CD1c-positive myeloid dendritic cell (primary cell): Measurements from ENCODE around the gene PPME1.
A peak's percentile ranks its signal among the peaks of the same experiment; 100 is the strongest.

ENCODE experiments used
- DNase-seq: peaks from one replicate; pipeline ENCODE4 v3.0.0-alpha.2; 2016; ENCODE audit errors: extremely low spot score

Gene PPME1

GRCh38 chr11:74159642-74160041 is 11.4 kb upstream of the PPME1 start:
- DNase-seq: no peak

GRCh38 chr11:74162681-74163467 is 8.2 kb upstream of the PPME1 start:
- no peak for DNase-seq

GRCh38 chr11:74168838-74169237 is 2.3 kb upstream of the PPME1 start:
- no peak for DNase-seq

GRCh38 chr11:74169738-74170458 is 1.2 kb upstream of the PPME1 start:
- no peak for DNase-seq

DNA sequence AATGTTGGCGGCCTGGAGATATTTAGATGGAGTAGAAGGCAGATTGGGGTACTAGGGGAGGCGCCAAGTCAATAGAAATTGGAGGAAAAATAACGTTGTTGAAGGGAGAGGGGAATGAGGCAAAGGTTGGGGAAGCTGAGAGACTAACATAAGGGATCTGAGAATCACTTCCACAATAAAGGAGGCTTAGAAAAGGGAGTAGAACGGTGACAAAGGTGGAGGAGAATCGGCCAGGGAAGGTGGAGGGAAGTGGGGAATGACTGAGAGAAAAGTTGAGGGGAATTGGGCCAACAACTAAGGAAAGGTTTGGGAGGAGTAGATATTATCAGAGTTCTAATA is 510 bp downstream of the PPME1 start:
- peak; percentile 32 for DNase-seq

DNA sequence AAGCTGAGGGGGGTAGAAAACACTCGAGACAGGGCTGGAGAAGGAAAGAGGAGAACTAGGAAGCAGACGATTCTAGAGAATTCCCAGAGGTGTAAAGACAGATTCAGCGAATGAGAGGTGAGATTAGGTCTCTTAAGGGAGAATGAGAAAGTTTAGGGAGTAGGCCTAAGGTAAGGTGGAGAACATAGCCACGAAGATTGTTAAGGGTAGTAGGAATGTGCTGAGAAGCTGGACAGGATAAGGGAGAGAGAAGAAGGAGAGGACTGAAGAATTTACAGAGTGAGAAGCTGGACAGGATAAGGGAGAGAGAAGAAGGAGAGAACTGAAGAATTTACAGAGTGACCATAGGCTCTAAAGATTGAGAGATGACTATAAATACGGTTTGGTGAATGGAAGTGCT is 908 bp downstream of the PPME1 start:
- no peak for DNase-seq

DNA sequence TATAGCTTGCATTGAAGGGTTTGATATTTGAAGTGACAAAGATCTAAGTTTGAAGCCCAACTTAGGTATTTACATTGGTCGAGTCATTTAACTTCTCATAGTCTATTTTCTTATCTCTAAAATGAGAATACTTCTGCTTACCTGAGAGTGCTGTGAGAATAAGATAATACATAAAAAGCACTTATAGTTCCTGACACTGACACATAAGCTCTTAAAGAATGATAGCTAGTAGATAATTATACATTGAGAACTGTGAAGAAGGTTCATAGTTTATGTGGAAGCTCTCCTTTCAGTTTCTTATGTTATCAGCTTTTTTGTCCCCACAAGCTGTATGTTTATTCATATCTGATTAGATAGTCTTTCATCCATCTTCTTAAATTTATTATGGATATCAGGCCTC is 4.8 kb downstream of the PPME1 start:
- no peak for DNase-seq

- no peak for DNase-seq
Observed at GRCh38 chr11:74179234-74180052, 8.4 kb downstream of the PPME1 start.

DNA sequence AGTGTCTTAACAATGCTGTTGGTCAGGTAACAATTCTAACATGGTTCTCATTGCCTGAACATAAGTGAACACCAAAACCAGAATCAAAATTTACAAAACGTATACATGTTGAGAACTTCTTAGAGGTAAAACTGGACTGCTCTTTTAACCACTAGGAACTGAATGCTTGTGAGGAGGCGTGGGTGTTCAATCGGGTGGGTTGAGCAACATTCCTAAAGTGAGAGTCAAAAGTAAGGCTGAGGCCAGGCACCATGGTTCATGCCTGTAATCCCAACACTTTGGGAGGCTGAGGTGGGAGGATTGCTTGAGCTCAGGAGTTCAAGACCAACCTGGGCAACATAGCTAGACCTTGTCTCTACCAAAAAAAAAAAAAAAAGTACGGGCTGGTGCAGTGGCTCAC is 11.5 kb downstream of the PPME1 start:
- no peak for DNase-seq

GRCh38 chr11:74185285-74185684 is 14.2 kb downstream of the PPME1 start:
- DNase-seq: no peak

DNA sequence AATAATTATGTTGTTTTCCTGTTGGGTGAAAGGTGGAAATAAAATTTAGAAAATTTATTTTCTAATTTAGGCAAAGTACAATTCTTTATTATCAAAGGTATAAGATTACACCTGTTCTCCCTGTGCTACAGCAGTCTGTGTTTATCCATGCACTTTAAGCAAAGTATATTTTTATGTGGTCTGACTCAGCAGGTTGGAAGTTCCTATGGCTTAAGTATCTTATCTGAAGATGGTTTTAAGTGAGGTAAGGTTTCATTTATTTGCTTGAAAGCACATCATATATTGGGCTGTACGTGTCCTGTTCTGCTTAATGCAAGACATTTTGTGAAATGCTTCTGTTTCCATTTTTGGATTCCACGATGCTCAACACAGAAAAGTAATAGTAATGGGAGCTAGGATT is 14.6 kb downstream of the PPME1 start:
- DNase-seq: no peak

DNA sequence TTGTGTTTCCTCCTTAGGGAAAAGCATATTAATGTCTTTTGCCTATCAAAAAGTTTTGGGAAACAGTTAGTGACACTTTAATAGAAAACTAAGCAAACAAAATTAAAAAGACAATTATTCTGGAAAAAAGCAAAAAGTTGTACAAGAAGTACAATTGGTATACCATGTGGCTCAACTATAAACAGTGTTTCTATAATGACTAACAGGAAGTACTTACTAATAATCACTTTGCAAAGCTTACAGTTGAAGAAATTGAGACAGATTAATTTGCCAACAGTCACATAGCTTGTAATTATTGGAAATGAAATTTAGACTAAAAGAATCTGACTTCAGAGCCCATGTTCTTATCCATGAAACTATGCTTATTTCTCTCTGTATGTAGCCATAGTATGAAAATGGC is 24.7 kb downstream of the PPME1 start:
- no peak for DNase-seq

DNA sequence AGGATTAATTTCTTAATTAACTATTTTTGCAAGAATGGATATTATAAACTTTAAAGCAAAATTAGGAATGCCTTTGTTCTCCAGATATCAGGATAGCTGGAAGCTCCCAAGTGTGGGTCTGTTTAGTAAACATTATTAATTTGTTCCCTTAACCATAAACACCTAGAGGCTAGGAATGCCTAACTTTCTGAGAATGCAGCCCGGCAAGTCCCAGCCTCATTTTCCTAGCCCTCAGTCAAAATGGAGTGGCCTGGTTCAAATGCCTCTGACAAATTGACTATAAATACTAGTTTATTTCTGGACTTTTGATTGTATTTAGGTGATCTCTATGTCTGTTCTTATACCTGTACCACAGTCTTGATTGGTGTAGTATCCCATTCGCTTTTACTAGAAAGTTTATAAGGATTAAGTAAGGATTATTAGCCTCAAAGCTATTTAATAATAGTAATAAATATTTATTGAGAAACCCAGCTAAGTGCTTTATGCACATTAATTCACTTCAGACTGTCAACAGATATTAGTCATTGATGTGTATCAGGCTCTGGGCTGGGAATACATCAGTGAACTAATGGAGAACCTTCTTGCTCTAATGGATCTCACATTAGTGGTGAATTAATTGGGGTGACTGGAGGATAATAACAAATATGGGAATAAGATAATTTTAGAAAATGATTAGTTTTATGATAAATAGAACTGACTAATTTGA is 25.8 kb downstream of the PPME1 start:
- DNase-seq: no peak

GRCh38 chr11:74203966-74204365 is 32.9 kb downstream of the PPME1 start:
- no peak for DNase-seq

DNA sequence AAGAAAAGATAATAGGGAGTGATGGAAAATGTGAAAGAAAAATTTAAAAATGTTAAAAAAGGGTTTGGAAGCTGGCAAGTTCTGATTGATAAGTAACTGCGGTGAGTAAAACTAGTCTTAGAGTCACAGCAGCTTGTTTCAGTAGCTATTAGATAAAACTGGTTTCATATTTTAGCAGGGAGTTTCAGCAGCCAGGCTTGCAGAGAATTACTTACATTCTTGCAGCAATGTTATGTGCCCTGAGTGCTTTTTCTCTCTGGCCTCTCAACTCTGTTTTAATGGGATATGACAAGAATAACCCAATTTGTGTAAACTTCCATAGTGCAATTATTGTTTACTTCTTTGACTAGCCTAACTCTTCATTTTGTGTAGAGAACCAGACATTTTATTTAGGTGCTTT is 33.6 kb downstream of the PPME1 start:
- DNase-seq: no peak

DNA sequence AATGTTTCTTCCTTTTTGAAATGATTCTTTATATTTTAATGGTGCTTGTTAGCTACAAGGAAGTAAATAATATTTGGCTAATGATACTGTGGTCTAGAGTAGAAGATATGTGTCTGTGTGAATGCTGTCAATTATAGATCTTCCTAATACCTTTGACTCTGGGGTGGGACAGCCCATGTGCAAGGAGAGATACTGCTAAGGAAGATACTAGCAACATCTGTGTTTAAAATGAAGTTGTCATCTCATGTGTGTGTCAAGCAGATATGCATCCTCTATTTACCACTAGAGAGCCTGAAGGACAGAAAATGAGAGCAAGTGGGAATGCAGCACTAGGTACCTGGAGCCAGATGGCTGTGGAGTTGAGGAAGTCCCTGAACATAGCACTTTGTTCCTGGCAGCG is 34.1 kb downstream of the PPME1 start:
- DNase-seq: no peak

GRCh38 chr11:74206746-74207145 is 35.7 kb downstream of the PPME1 start:
- no peak for DNase-seq

- no peak for DNase-seq
Observed at GRCh38 chr11:74208507-74208906, 37.4 kb downstream of the PPME1 start.

DNA sequence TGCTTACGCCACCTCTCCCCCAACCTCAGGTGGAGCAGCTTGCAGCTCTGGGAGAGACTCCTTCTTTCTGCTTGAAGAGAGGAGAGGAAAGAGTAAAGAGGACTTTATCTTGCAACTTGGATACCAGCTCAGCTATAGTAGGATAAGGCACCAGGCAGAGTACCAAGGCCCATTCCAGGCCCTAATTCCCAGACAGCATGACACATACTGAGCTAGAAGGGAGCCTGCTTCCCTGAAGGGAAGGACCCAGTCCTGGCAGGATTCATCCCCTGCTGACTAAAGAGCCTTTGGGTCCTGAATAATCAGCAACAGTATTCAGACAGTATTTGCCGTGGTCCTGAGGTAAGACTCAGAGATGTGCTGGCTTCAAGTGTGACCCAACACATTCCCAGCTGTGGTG is 41.4 kb downstream of the PPME1 start:
- no peak for DNase-seq

GRCh38 chr11:74220376-74220775 is 49.3 kb downstream of the PPME1 start:
- DNase-seq: no peak

- no peak for DNase-seq
Observed at GRCh38 chr11:74221816-74222215, 50.7 kb downstream of the PPME1 start.

GRCh38 chr11:74225565-74225964 is 54.5 kb downstream of the PPME1 start:
- no peak for DNase-seq
